DND-41 (cell line): ENCODE results near the gene ANKS1A.

Experiments
- ATAC-seq: fragments of 200-7000 bp; cut with Tn5 transposase; 3 replicates; pipeline ENCODE4 v1.9.1; 2021; ENCODE audit warnings: low read depth; ENCODE audit not compliant: insufficient read depth
- DNase-seq: peaks from one replicate; pipeline ENCODE4 v3.0.0-alpha.2; 2020
- H2AFZ ChIP-seq: 2 replicates; pipeline ENCODE4 v1.6.0; 2012; ENCODE audit warnings: low read depth, low read length
- H3K27ac ChIP-seq: 2 replicates; pipeline ENCODE4 v1.5.1; 2012; ENCODE audit warnings: low read length, inconsistent platforms
- H3K27me3 ChIP-seq: fragments of 200-600 bp; sonication (generic); 2 replicates; pipeline ENCODE4 v1.6.0; 2012; ENCODE audit warnings: low read length, mild to moderate bottlenecking, inconsistent platforms; ENCODE audit not compliant: insufficient read depth, poor library complexity
- H3K36me3 ChIP-seq: 2 replicates; pipeline ENCODE4 v1.5.1; 2012; ENCODE audit warnings: low read length, inconsistent platforms; ENCODE audit not compliant: insufficient read depth
- H3K4me1 ChIP-seq: 2 replicates; pipeline ENCODE4 v1.5.1; 2012; ENCODE audit warnings: mild to moderate bottlenecking, low read length; ENCODE audit not compliant: insufficient read depth
- H3K4me2 ChIP-seq: 2 replicates; pipeline ENCODE4 v1.6.0; 2012; ENCODE audit warnings: mild to moderate bottlenecking, moderate library complexity, low read length, inconsistent platforms; ENCODE audit not compliant: insufficient read depth
- H3K4me3 ChIP-seq, 2 experiments: fragments of 200-600 bp in 1 of 2; shearing (Covaris generic) in 1 of 2; 2 replicates each; pipeline ENCODE4 v1.5.1; 2012 to 2016; ENCODE audit warnings: inconsistent platforms in 2 of 2, low read length in 2 of 2, mild to moderate bottlenecking in 2 of 2, low read depth in 1 of 2, moderate library complexity in 1 of 2
- H3K79me2 ChIP-seq: 2 replicates; pipeline ENCODE4 v1.6.0; 2012; ENCODE audit warnings: low read length, inconsistent platforms; ENCODE audit not compliant: insufficient read depth
- H3K9ac ChIP-seq: 2 replicates; pipeline ENCODE4 v1.6.0; 2012; ENCODE audit warnings: low read depth, mild to moderate bottlenecking, inconsistent platforms, low read length, moderate library complexity
- H3K9me3 ChIP-seq: 2 replicates; pipeline ENCODE4 v1.5.1; 2012; ENCODE audit warnings: low read length, moderate library complexity, mild to moderate bottlenecking, inconsistent platforms; ENCODE audit not compliant: insufficient read depth, severe bottlenecking
- H4K20me1 ChIP-seq: 2 replicates; pipeline ENCODE4 v1.6.0; 2012; ENCODE audit warnings: low read length; ENCODE audit not compliant: insufficient read depth
- CTCF ChIP-seq: IDR thresholded peaks from 2 replicates; pipeline ENCODE4 v1.5.1; 2012; ENCODE audit warnings: borderline replicate concordance, low read length, moderate library complexity, mild to moderate bottlenecking; ENCODE audit not compliant: poor library complexity, severe bottlenecking; ENCODE audit errors: extremely low read depth
- EZH2 ChIP-seq: IDR thresholded peaks from 3 replicates; pipeline ENCODE4 v1.6.1; 2012; ENCODE audit warnings: borderline replicate concordance, low read depth, mild to moderate bottlenecking, moderate library complexity, low read length, inconsistent platforms; ENCODE audit not compliant: severe bottlenecking

The ANKS1A gene

GRCh38 chr6:35025232-35026188 is 136.5 kb downstream of the ANKS1A start:
- Histone ChIP-seq H3K4me1 (no peaks in the 10 kb centered on the region), H3K9ac (no peak overlapping the region), H3K4me2 (no peak overlapping the region), H4K20me1 (no peaks in the 10 kb centered on the region), H3K4me3 (no peak overlapping the region), H3K27me3 (no peaks in the 10 kb centered on the region), H3K36me3 (peaks cover 6% of the 10 kb centered on the region; the same call in 1 of the 2 replicates), H3K9me3 (no peaks in the 10 kb centered on the region), H2AFZ (no peak overlapping the region), H3K79me2 (no peaks in the 10 kb centered on the region), H3K27ac (no peak overlapping the region)
- no peak for DNase-seq
- ATAC-seq, result no peak
- peak; percentile 26 for TF ChIP-seq CTCF
- no peak for TF ChIP-seq EZH2

GRCh38 chr6:35026434-35027222 is 137.6 kb downstream of the ANKS1A start:
- no peak for TF ChIP-seq CTCF
- no peak for TF ChIP-seq EZH2
- DNase-seq (no peak), ATAC-seq (no peak)
- no peak overlapping the region for H3K9ac ChIP-seq
- H3K4me2 ChIP-seq, result no peak overlapping the region
- H3K79me2 ChIP-seq, result no peaks in the 10 kb centered on the region
- no peaks in the 10 kb centered on the region for H3K9me3 ChIP-seq
- H3K4me3 ChIP-seq, result no peak overlapping the region
- H4K20me1 ChIP-seq, result no peaks in the 10 kb centered on the region
- no peaks in the 10 kb centered on the region for H3K27me3 ChIP-seq
- no peak overlapping the region for H3K27ac ChIP-seq
- H3K36me3 ChIP-seq, result peaks cover 9% of the 10 kb centered on the region; the same call in 1 of the 2 replicates
- no peaks in the 10 kb centered on the region for H3K4me1 ChIP-seq
- no peak overlapping the region for H2AFZ ChIP-seq

- DNase-seq, result no peak
- Histone ChIP-seq H3K4me3 (no peak overlapping the region), H3K79me2 (no peaks in the 10 kb centered on the region), H2AFZ (no peak overlapping the region), H3K9ac (no peak overlapping the region), H3K36me3 (peaks cover 9% of the 10 kb centered on the region; the same call in 1 of the 2 replicates), H3K4me2 (no peak overlapping the region), H4K20me1 (no peaks in the 10 kb centered on the region), H3K27me3 (no peaks in the 10 kb centered on the region), H3K4me1 (no peaks in the 10 kb centered on the region), H3K27ac (no peak overlapping the region), H3K9me3 (no peaks in the 10 kb centered on the region)
- TF ChIP-seq EZH2 (no peak), CTCF (no peak)
- ATAC-seq, result no peak
Measured at GRCh38 chr6:35027807-35028206, 138.8 kb downstream of the ANKS1A start.
